Daoy (cell line): ENCODE results near the gene EBF3. TPM values are rescaled to one million over a fixed set of nuclear protein-coding genes. Genes with fewer than 3 reads are reported as not detected.

ENCODE experiments used
- DNase-seq: peaks from one replicate; pipeline ENCODE4 v3.0.0-alpha.2; 2015; ENCODE audit warnings: low read depth
- total RNA-seq: library from RNA; depleted of rRNA; stranded (reverse); fragments of >200 nt; shearing (Covaris generic); gene quantifications from 2 replicates; pipeline ENCODE4 v1.2.3, GENCODE V29; 2014; rRNA removed

EBF3 gene, protein sequence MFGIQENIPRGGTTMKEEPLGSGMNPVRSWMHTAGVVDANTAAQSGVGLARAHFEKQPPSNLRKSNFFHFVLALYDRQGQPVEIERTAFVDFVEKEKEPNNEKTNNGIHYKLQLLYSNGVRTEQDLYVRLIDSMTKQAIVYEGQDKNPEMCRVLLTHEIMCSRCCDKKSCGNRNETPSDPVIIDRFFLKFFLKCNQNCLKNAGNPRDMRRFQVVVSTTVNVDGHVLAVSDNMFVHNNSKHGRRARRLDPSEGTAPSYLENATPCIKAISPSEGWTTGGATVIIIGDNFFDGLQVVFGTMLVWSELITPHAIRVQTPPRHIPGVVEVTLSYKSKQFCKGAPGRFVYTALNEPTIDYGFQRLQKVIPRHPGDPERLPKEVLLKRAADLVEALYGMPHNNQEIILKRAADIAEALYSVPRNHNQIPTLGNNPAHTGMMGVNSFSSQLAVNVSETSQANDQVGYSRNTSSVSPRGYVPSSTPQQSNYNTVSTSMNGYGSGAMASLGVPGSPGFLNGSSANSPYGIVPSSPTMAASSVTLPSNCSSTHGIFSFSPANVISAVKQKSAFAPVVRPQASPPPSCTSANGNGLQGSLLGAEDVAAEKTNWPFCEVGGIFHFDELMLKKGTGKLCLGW
- total RNA-seq, result 1.1 and 3.4 TPM in 2 replicates

DNA sequence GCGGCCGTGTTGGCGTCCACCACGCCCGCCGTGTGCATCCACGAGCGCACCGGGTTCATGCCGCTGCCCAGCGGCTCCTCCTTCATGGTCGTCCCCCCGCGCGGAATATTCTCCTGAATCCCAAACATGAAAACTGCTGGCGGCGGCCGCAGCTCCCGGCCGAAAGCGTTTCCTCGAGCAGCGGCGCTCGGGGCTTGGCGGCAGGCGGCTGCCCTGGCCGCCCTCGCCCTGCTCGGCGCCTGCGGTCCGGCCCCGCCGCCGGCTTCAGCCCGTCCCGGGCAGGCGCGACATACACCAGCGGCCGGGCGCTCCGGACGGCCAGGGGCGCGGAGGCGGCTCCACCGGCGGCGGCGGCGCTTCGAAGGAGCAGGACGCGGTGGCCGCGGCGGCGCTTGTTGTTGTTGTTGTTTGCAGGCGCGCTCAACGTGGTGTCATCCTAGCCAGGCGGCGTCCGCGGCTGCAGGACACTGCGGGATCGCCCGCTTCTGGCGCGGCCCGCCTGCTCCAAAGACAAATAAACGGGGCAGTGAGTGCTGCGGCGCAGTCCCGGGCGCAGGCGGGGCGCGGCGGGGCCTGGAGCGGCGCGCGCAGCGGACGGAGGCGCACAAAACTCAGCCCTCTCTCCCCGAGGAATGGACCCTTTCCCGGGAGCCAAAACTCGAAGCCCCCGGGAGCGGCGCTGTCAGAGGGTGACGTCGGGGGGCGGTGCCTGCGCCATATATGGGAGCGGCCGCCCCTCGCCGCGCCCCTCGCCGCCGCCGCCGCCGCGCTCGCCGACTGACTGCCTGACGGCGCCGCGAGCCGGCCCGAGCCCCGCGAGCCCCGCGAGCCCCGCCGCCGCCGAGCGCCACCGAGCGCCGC, at the start of gene EBF3:
Gene EBF3, minus strand, starts transcription at position 634 of the 861 bp plus-strand sequence. Its CDS starts 506 bp downstream, at position 128.
- peak; percentile 90 for DNase-seq

DNA sequence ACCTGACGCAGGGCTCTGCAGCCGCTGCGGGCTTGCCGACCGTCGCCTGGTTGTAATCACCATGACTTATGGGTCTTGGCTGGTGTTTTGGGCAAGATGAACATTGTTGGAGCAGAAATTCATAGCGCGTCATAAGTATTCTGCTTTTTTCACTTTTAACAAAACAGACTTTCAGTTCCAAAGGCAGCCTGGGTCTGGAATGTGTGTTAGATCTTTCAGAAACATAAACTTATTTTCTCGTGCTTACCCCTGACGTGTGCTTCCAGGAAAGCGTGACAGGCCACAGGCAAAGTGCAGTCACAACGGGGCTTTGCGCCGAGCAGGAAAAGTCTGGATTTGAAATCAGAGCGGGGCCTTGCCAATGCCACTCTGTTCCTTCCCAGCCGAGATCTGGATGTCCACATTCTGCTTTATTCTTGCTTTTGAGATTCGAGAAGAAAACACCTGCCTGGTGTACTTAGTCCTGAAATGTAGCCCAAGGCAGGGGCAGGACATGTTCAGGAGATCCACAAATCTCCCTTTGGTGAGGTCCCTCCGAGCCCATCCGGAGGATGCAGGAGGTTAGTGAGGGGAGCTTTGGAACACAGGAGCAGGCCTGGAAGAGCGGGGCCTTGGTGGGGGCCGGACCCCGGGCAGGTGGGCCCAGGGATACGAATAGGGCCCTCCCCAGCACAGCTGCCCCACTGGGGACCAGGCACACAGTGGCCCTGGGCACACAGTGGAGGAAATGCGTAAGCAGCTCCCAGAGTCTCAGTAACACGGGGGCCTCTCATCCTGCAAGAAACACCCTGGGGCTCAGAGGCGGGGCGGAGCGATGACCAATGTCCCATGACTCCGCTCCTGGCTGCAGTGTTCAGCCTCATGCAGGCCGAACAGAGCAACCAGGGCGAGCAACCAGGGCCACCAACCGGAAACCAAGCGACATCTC, 49.5 kb upstream of the EBF3 start:
- DNase-seq, result no peak

DNA sequence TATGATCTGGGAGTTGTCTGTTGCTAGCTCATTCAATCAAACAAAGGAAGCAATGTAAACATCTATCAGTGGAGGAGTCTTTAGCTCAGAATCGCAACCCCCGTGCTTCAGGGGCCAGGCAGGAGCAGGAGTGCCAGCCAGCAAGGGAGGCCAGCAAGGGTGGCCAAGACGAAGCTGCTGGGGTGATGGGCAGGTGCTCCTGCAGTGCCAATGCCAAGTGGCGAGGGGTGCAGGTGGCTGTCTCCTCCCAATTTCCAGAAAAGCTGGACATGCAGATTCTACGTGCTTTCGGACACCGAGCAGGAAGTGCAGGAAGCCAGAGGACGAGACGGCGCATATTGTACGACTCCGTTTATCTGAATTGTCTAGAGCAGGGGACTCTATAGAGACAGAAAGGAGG, 48.1 kb upstream of the EBF3 start:
- DNase-seq, result no peak

DNA sequence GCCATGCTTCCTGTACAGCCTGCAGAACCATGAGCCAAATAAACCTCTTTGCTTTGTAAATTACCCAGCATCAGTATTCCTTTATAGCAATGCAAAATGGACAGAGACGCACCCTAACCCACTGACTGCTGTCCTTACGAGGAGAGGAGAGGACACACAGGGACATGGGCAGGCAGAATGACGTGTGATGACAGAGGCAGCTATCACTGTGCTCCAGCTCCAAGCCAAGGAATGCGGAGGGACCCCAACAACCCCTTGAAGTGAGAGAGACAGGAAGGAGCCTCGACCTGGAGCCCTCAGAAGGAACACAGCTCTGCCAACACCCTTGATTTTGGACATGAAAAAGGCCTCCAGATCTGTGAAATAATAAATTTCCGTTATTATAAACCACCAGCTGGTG, 46.6 kb upstream of the EBF3 start:
- no peak for DNase-seq

DNA sequence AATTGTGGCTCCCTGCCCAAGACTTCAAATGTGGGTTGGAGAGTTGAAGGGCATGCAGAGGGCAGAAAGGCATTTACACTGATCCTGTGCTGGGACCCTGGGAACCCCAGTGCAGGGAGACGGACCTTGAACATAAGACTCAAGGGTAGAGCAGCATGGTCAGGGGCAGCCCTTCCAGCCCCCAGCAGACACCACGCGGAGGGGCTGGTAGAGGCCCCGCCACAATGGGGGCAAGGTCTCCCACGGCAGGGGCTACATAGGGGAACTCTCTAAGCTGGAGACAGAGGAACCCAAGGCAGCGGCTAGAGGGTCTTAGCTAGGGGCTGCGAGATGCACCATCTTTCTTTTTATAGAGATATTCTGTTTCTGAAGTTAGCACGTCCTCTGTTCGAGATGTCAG, 45.2 kb upstream of the EBF3 start:
- no peak for DNase-seq

DNA sequence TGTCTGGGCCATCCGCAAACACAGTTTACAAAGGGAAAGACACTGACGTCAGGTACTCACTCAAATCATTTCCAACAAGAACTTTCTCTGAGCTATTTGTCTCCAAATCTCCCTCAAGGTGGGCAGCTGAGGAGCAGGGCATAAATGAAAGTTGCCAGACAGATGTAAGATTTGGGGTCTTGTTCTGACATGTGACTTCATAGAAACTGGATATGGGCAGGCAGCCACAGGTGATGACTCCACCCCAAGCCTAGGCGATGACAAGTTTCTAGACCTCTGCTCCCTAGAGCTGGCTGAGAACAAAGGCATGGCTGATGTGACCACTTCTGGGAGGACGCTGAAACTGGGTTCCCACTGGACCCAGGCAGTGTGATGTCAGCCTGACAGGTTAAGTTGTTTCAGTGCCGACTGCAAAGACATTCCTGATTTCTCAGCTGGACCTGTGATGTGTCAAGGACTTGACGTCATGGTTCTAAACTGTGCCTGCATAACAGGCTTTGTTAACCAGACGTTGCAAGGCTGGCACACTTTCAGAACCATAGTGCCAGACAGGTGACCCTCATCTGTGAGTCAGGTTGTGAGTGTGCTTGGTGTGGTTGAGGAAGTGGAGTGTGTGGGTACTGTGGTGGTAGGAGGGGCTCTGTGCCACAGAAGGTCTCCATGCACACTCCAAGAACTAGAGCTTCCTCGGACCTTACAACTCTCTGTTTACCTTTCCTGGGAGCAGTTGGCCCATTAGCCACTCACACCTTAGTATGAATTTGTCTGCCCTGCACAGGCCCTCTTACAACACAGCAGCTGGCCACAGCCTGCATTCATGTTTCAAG, 39.9 kb upstream of the EBF3 start:
- no peak for DNase-seq

DNA sequence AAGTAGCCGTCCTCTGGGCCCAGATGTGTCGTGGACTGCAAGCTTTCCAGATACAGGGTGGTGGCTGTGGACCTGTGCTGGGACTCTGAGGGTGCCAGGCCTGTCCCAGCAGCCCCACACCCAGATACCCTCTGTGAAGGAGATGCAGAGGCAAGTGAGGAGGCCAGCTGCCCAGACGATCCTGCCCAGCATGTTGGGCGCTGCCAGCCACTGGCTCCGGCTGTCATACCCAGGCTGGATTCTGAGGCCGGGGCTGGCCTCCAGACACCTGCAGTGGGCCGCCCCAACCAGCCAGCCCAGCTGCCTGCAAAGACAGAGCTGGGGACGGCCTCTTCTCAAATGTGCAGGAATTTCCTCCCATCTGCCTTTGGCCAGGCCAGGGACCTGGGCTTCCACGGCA, 39.1 kb upstream of the EBF3 start:
- no peak for DNase-seq

DNA sequence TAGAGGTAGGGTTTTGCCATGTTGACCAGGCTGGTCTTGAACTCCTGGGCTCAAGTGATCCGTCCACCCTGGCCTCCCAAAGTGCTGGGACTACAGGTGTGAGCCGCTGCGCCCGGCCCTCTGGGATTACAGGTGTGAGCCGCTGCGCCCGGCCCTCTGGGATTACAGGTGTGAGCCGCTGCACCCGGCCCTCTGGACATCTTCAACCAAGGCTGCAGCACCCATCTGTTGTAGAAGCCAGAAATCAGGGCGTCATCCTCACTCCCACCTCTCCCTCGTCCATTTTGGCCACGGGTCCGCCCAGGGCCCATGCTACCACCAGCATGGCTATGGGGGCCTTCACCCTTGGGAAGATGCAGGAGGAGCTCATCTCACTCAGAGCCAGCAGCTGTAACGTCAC, 38.5 kb upstream of the EBF3 start:
- DNase-seq, result no peak

DNA sequence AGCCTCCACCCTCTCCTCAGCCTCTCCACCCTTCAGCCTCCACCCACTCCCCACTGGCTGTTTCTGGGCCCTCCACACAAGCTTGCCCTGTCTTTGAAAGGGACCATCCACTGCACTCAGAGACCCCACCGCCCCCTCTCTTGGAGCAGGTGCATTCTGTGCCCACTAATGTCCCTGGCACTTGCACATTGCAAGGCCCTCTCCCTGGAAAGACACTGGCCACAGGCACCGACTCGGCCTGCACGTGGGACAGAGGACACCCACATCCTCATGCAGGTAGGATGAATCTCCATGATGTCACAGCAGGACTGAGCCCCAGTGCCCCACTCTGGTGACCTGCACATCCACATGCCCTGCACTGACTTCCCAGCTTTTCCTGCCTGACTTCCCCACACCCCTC, 36.8 kb upstream of the EBF3 start:
- DNase-seq, result no peak

DNA sequence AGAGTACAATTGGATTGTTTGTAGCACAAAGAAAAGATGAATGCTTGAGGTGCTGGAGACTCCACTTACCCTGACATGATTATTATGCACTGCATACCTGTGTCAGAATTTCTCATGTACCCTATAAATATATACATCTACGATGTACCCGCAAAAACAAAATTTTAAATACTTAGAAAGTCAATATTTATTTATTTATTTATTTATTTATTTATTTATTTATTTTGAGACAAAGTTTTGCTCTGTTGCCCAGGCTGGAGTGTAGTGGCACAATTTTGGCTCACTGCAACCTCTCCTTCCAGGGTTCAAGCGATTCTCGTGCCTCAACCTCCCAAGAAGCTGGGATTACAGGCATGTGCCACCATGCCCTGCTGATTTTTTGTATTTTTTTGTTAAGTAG, 35.1 kb upstream of the EBF3 start:
- DNase-seq, result no peak

DNA sequence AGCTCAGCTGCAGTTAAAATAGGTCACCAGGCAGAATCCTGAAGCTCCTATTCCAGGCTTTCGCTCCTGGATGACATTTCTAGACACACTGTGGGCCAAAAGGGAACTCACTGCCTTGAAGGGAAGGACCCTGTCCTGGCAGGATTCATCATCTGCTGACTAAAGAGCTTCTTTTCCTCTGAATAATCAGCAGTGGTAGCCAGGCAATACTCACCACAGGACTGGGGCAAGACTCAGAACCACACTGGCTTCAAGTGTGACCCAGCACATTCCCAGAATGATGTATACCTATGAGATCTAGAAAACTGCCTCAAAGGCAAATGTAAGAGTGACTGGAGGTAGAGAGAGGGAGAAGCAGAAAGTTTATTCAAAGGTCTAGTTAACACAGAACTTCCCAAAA, 29.5 kb upstream of the EBF3 start:
- DNase-seq, result peak; percentile 60

DNA sequence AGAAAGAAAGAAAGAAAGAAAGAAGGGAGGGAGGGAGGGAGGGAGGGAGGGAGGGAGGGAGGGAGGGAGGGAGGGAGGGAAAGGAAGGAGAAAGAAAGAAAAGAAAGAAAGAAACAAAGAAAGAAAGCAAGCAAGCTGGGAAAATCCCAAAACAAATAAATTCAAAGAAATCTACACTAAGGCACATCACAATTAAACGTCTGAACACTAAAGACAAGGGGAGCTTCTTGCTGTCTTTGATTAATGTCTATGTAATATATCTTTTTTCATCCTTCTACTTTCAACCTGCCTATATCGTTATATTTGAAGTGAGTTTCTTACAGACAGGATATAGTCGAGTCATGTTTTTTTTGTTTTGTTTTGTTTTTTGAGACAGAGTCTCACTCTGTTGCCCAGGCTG, 28.3 kb upstream of the EBF3 start:
- DNase-seq, result no peak

DNA sequence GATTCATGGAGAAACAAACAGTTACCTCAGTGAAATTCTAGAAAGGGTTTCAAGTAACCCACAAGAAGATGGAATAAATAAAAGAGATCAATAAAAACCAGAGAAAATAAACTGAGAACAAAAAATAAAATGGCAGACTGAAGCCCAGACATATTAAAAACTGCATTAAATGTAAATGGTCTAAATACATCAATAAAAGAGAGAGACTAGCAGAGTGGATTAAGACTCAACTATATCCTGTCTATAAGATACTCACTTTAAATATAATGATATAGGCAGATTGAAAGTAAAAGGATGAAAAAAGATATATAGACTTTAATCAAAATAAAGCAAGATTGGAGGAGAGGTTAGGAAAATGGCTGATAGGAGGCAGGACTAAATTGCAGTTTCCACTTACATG, 18.8 kb upstream of the EBF3 start:
- DNase-seq, result no peak

DNA sequence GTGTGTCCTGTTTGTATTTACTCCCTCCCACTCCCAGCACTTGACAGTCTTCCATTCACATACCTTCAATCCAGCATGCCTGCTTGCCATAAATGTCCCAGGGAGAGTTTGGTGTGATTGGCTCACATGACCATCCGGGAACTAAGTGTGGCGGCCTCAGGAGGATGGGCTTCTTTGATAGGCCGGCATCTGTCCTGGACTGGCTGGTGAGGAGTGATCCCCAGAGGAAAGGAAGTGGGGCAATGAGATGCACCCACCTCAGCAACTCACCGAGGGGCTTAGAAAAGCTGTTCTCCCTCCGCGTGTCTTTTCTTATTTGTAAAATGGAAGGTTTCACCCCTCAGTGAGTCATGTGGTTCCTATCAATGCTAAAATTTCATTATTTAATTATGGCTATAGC, 14.9 kb upstream of the EBF3 start:
- DNase-seq, result no peak

DNA sequence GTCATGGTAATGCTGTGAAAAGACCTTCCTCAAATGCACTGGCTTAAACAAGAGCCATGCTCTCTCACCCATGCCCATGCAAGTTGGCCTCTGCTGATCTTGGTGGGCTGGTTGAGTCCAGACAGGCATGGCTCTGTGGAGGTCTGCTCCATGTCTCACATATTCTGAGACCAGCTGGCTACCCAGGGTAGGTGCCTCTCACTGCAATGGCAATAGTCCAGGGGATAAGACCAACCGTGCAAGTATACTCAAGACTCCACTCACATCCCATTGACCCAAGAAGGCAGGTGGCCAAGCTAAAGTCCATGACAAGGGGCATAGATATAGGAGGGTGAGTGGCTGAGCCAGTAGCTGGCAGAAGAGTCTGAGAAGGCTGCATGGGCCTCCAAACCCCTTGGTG, 14.2 kb upstream of the EBF3 start:
- no peak for DNase-seq

DNA sequence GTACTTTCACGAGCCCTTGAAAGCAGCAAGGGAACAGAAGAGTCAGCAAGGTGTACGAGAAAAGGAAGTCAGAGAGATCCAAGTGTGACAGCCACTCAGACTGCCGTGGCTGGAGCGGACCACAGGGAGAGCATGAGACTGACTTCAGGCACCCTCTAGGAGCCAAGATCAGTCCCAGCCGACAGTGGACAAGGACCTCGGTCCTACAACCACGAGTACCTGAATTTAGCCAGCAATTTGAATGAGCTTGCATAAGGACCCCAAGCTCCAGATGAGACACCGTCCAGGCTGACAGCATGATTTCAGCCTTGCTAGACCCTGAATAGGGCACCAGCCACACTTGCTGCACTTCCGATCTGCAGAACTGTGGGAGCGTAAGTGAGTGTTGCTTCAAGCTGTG, 13.7 kb upstream of the EBF3 start:
- no peak for DNase-seq

DNA sequence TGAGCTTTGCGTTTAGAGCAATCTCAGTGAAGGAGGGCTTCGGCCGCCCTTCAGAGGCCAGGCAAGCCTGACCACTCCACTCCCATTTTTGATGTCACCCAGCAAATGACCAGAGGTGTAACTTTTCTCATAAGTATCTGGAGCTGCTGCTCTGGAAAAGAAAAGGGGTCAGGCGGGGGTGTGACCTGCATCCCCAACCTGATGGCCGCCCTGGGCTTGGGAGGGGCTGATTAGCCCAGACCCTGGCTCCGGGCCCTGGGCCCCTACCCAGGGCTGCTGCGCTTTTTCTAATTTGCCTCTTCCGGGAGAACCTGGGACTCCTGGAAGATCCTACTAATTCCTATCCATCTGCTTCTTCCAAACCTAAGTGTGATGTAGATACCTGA, 9.6 kb upstream of the EBF3 start:
- no peak for DNase-seq

DNA sequence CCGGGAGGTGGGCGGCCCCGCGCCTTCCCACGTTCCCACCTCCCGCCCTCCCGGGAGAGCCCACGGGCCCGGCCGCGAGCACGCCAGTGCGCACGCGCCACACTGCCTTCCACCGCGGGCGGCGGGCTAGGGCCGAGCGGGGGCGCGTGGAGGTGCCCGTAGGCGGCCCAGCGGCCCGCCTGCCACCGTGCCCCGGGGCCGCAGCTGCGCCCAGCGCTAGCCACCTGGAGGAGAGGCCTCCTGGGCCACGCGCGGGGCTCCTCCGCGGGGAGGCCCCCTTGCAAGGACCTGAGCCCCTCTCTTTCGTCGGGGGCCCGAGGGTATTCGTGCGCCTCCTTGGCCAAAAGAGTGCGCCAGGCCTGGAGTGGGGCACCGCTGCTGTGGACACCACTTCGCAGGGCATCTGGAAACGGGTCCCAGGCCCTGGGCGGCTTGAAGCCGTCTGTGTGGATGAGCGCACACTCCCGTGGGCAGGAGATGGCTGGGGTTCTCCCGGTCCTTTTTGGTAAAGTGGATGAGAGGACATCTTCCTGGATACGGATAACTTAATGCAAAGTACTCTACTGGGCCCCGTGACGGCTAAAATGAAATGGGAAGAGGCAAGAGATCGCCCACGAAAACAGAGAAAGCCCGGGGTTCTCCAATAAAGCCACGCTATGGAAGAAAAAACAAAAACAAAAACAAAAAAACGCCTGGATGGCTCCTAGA, 9.0 kb upstream of the EBF3 start:
- DNase-seq, result no peak

DNA sequence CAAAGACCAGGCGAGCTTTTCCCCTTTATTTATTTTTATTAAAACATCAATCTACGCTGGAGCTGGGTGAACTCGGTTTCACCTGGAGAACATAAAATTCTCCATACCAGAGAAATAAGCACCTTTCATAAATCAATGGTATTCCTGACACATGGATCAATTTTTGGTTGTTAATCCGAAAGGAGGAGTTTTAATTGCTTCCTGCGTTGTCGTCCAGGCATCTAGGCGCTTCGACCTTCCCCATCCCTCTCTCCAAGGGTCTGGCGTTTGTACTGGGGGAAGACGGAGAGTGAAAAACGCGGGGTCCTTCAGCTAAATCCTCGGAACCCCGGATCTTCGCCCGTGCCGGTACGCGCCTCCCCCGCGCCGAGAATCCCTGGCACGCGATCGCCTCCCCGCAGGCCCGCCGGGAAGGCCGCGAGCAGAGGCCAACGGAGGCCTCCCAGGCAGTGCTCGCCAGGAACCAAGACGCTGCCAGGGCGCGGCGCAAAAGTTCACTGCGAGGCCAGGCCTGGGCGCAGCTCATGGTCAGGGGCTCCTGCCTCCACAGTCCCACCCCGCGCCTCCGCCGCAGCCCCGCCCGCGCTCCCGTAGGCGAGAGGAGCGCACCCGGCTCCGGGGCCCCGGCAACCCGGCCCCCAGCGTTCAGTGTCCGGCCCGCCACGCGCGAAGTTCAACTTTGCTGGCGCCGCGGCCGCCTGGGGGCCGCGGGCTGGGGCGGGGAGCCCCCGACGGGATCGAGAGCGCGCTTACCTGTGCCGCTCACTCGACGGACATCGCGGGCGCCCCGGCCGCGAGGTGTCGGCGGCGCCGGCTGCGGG, 8.3 kb upstream of the EBF3 start:
- peak; percentile 35 for DNase-seq
